GM06990 (cell line): ENCODE results near the gene PLA1A.
A peak's percentile ranks its signal among the peaks of the same experiment; 100 is the strongest.

ENCODE experiments used
- DNase-seq: peaks from one replicate; pipeline ENCODE4 v3.0.0-alpha.2; 2011; ENCODE audit not compliant: insufficient read length; ENCODE audit errors: extremely low read depth
- H3K27me3 ChIP-seq: replicated peaks from 2 replicates; pipeline ENCODE4 v1.6.0; 2011; ENCODE audit warnings: low read length; ENCODE audit not compliant: control insufficient read depth, insufficient read depth
- H3K36me3 ChIP-seq: 2 replicates; pipeline ENCODE4 v1.5.1; 2011; ENCODE audit warnings: low read length; ENCODE audit not compliant: control insufficient read depth, insufficient read depth
- H3K4me3 ChIP-seq: replicated peaks from 2 replicates; pipeline ENCODE4 v1.5.1; 2011; ENCODE audit warnings: low read depth, mild to moderate bottlenecking, control low read depth, low read length
- CTCF ChIP-seq: IDR thresholded peaks from 2 replicates; pipeline ENCODE4 v1.5.1; 2011; ENCODE audit warnings: low read length, control low read depth, mild to moderate bottlenecking, inconsistent platforms; ENCODE audit not compliant: insufficient read depth, poor library complexity, severe bottlenecking

PLA1A gene

GRCh38 chr3:119580067-119580760, 17.5 kb upstream of the PLA1A start:
- Histone ChIP-seq H3K36me3 (no peaks in the 10 kb centered on the region; the same call in 1 of the 2 replicates), H3K27me3 (no peaks in the 10 kb centered on the region), H3K4me3 (peak overlapping the region; percentile 76)
- TF ChIP-seq CTCF = no peak
- DNase-seq = no peak

- Histone ChIP-seq H3K36me3 (peaks cover 6% of the 10 kb centered on the region), H3K27me3 (no peaks in the 10 kb centered on the region), H3K4me3 (no peak overlapping the region)
- DNase-seq = no peak
- no peak for TF ChIP-seq CTCF
These were observed 15.5 kb upstream of the PLA1A start for GRCh38 chr3:119582178-119582577.

- TF ChIP-seq CTCF = no peak
- DNase-seq = no peak
These were observed 12.5 kb upstream of the PLA1A start for GRCh38 chr3:119585208-119585607.

GRCh38 chr3:119585856-119586570, 11.7 kb upstream of the PLA1A start:
- no peak for DNase-seq
- no peak overlapping the region for H3K4me3 ChIP-seq
- peaks cover 11% of the 10 kb centered on the region for H3K36me3 ChIP-seq
- TF ChIP-seq CTCF = no peak
- H3K27me3 ChIP-seq = no peaks in the 10 kb centered on the region

More at GRCh38 chr3:119585208-119585607, 12.5 kb upstream of the PLA1A start:
- Histone ChIP-seq H3K36me3 (peaks cover 11% of the 10 kb centered on the region), H3K27me3 (no peaks in the 10 kb centered on the region), H3K4me3 (no peak overlapping the region)

GRCh38 chr3:119586733-119587172, 10.9 kb upstream of the PLA1A start:
- Histone ChIP-seq H3K4me3 (no peak overlapping the region), H3K27me3 (no peaks in the 10 kb centered on the region), H3K36me3 (peaks cover 11% of the 10 kb centered on the region)
- no peak for TF ChIP-seq CTCF
- DNase-seq = no peak
